Measurements from ENCODE around the gene RBX1. TPM values are rescaled to one million over a fixed set of nuclear protein-coding genes. Genes with fewer than 3 reads are reported as not detected.

The RBX1 gene
- polyA plus RNA-seq, 1 donor from 2014 or later = 181 TPM

DNA sequence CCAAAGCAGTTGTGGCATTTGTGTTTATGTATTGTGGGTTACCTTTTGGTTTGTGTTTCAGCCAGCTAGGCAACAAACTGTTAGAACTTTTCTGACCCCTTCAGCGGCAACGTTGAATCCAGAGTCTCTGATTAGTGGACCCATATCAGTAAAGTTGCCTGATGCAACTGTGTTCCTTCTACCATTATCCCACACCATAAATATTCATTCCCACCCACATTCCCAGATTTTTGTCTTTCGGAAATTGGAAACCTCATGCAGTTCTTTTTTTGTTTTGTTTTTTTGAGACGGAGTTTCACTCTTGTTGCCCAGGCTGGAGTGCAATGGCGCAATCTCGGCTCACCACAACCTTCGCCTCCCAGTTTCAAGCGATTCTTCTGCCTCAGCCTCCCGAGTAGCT, 30.7 kb upstream of the RBX1 start:
- H3K36me3 ChIP-seq (ENCODE audit: insufficient read depth, low read length) = no peaks in the 10 kb centered on the region
- no peaks in the 10 kb centered on the region for H3F3A ChIP-seq (ENCODE audit: insufficient read depth, low read length, poor library complexity, severe bottlenecking)
- TF ChIP-seq SMC3 (conservative IDR thresholded peaks at IDR 0.05; ENCODE audit: poor library complexity) = no peak
- TF ChIP-seq MXI1 (conservative IDR thresholded peaks at IDR 0.05; ENCODE audit: poor library complexity, severe bottlenecking) = no peak
- TF ChIP-seq REST (IDR thresholded peaks at IDR 0.05; ENCODE audit: borderline replicate concordance) = no peak
- TF ChIP-seq RAD21 (conservative IDR thresholded peaks at IDR 0.05) = no peak
- no peak for TF ChIP-seq TAF1 (IDR thresholded peaks at IDR 0.05; ENCODE audit: low read depth)
- no peak for TF ChIP-seq EZH2 (IDR thresholded peaks at IDR 0.05; ENCODE audit: borderline replicate concordance, insufficient read depth, low read length, poor library complexity, severe bottlenecking)
- no peak for TF ChIP-seq POLR2AphosphoS5 (IDR thresholded peaks at IDR 0.05)
- TF ChIP-seq, protein P1, sequence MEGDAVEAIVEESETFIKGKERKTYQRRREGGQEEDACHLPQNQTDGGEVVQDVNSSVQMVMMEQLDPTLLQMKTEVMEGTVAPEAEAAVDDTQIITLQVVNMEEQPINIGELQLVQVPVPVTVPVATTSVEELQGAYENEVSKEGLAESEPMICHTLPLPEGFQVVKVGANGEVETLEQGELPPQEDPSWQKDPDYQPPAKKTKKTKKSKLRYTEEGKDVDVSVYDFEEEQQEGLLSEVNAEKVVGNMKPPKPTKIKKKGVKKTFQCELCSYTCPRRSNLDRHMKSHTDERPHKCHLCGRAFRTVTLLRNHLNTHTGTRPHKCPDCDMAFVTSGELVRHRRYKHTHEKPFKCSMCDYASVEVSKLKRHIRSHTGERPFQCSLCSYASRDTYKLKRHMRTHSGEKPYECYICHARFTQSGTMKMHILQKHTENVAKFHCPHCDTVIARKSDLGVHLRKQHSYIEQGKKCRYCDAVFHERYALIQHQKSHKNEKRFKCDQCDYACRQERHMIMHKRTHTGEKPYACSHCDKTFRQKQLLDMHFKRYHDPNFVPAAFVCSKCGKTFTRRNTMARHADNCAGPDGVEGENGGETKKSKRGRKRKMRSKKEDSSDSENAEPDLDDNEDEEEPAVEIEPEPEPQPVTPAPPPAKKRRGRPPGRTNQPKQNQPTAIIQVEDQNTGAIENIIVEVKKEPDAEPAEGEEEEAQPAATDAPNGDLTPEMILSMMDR (IDR thresholded peaks at IDR 0.05; ENCODE audit: poor library complexity, severe bottlenecking) = no peak
- no peak for TF ChIP-seq EP300 (conservative IDR thresholded peaks at IDR 0.05; ENCODE audit: poor library complexity, severe bottlenecking)

DNA sequence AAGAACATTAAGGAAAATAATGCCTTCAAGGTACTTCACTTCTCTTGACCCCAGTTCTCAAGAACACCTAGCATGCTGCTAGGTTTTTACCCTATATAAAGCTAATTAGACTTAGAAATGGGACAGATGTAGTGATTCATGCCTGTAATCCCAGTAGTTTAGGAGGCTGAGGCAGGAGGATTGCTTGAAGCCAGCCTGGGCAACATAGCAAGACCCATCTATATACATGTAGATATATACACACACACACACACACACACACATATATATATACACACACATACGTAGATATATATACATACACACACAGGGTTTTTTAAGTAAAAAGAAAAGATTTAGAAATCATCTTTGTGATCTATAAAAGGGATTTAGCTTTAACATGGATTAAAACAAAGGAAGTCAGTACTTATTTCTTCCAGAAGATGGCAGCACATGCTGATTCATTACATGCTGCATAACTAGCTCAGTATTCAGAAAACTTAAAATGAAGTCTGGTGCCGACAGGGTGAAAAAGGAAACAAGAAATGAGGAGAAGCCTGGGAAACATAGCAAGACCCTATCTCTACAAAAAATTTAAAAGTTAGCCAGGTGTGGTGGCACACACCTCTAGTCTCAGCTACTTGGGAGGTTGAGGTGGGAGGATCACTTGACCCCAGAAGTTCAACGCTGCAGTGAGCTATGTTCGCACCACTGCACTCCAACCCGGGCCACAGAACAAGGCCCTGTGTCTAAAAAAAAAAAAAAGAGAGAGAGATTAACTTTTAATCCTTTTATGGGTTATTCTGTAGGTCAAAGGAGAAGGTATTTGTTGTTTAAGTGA, 28.5 kb upstream of the RBX1 start:
- H3K9me2 ChIP-seq (ENCODE audit: insufficient read depth, low read length) = no peaks in the 10 kb centered on the region
- H4K20me1 ChIP-seq (ENCODE audit: insufficient read depth) = no peaks in the 10 kb centered on the region
- no peak overlapping the region for H3K4me2 ChIP-seq (ENCODE audit: low read length)
- no peaks in the 10 kb centered on the region for H3K27me3 ChIP-seq (ENCODE audit: insufficient read depth, low read depth, low read length)
- H2AFZ ChIP-seq (ENCODE audit: low read depth, low read length) = peak overlapping the region; percentile 34
- H3K9ac ChIP-seq (ENCODE audit: low read length) = no peak overlapping the region
- no peaks in the 10 kb centered on the region for H3K36me3 ChIP-seq (ENCODE audit: insufficient read depth, low read length)
- TF ChIP-seq, protein P1 (IDR thresholded peaks at IDR 0.05; ENCODE audit: poor library complexity, severe bottlenecking) = peak; percentile 82
- TF ChIP-seq EP300 (conservative IDR thresholded peaks at IDR 0.05; ENCODE audit: poor library complexity, severe bottlenecking) (no peak), SMC3 (conservative IDR thresholded peaks at IDR 0.05; ENCODE audit: poor library complexity) (peak; percentile 82), RAD21 (conservative IDR thresholded peaks at IDR 0.05) (peak; percentile 85)
- H3K79me2 ChIP-seq (replicated peaks; ENCODE audit: insufficient read depth, low read length) = no peaks in the 10 kb centered on the region
- H3K4me3 ChIP-seq (ENCODE audit: low read length) = no peak overlapping the region
- no peak overlapping the region for H3K27ac ChIP-seq (ENCODE audit: low read length)
- H3F3A ChIP-seq (ENCODE audit: insufficient read depth, low read length, poor library complexity, severe bottlenecking) = no peaks in the 10 kb centered on the region
- H3K9me3 ChIP-seq (ENCODE audit: low read length) = no peaks in the 10 kb centered on the region

More for the DNA sequence above, 30.7 kb upstream of the RBX1 start:
- no peak overlapping the region for H2AFZ ChIP-seq (ENCODE audit: low read depth, low read length)
- H3K9me3 ChIP-seq (ENCODE audit: low read length) = no peaks in the 10 kb centered on the region
- H3K4me3 ChIP-seq (ENCODE audit: low read length) = no peak overlapping the region
- no peaks in the 10 kb centered on the region for H3K79me2 ChIP-seq (replicated peaks; ENCODE audit: insufficient read depth, low read length)
- H3K9me2 ChIP-seq (ENCODE audit: insufficient read depth, low read length) = no peaks in the 10 kb centered on the region
- H3K27ac ChIP-seq (ENCODE audit: low read length) = no peak overlapping the region
- no peak overlapping the region for H3K9ac ChIP-seq (ENCODE audit: low read length)
- H4K20me1 ChIP-seq (ENCODE audit: insufficient read depth) = no peaks in the 10 kb centered on the region
- no peaks in the 10 kb centered on the region for H3K27me3 ChIP-seq (ENCODE audit: insufficient read depth, low read depth, low read length)
- H3K4me2 ChIP-seq (ENCODE audit: low read length) = no peak overlapping the region
